Neural cell (in vitro differentiated cells): ENCODE results near the gene YBX2.

Experiments
- EP300 ChIP-seq: fragments of 450-650 bp; conservative IDR thresholded peaks from 2 replicates; pipeline ENCODE4 v1.6.1; 2014; ENCODE audit warnings: antibody characterized with exemption, mild to moderate bottlenecking, moderate library complexity; ENCODE audit not compliant: poor library complexity, severe bottlenecking
- EZH2 ChIP-seq: fragments of 200-600, 300-800 bp; shearing (Covaris generic), sonication (generic); IDR thresholded peaks from 2 replicates; pipeline ENCODE4 v1.6.1; 2014; ENCODE audit warnings: antibody characterized with exemption, low read length, borderline replicate concordance, mild to moderate bottlenecking; ENCODE audit not compliant: insufficient read depth, poor library complexity, severe bottlenecking
- POLR2AphosphoS5 ChIP-seq: IDR thresholded peaks from 2 replicates; pipeline ENCODE4 v1.6.1; 2012
- RAD21 ChIP-seq: fragments of 450-650 bp; conservative IDR thresholded peaks from 2 replicates; pipeline ENCODE4 v1.6.1; 2014; ENCODE audit warnings: antibody characterized with exemption, mild to moderate bottlenecking, moderate library complexity
- SMC3 ChIP-seq: fragments of 450-650 bp; conservative IDR thresholded peaks from 2 replicates; pipeline ENCODE4 v1.6.1; 2014; ENCODE audit warnings: antibody characterized with exemption, mild to moderate bottlenecking, moderate library complexity; ENCODE audit not compliant: poor library complexity
- TAF1 ChIP-seq: IDR thresholded peaks from 2 replicates; pipeline ENCODE4 v1.6.1; 2012; ENCODE audit warnings: low read depth
- TF ChIP-seq, protein P1 (sequence below): fragments of 450-650 bp; IDR thresholded peaks from 2 replicates; pipeline ENCODE4 v1.5.1; 2014; ENCODE audit warnings: antibody characterized with exemption, mild to moderate bottlenecking, moderate library complexity; ENCODE audit not compliant: poor library complexity, severe bottlenecking

DNA sequence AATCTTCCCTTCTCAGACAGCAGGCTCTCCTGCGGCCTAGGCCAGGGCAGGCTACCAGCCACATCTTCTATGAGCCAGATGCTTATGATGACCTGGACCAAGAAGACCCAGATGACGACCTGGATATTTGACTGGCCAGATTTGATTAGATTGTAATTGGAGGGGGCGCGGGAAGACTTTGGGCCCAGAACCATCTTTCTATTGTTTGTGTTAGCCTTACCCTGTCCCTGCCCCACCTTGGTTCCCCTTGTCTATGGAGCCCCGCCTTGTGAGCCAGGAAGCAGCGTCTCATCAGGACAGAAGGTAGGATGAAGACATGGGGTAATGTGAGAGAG, 34.9 kb downstream of the YBX2 start:
- TF ChIP-seq EP300 (no peak), POLR2AphosphoS5 (no peak), TAF1 (no peak), RAD21 (no peak), SMC3 (no peak), EZH2 (no peak)
- TF ChIP-seq, protein P1, sequence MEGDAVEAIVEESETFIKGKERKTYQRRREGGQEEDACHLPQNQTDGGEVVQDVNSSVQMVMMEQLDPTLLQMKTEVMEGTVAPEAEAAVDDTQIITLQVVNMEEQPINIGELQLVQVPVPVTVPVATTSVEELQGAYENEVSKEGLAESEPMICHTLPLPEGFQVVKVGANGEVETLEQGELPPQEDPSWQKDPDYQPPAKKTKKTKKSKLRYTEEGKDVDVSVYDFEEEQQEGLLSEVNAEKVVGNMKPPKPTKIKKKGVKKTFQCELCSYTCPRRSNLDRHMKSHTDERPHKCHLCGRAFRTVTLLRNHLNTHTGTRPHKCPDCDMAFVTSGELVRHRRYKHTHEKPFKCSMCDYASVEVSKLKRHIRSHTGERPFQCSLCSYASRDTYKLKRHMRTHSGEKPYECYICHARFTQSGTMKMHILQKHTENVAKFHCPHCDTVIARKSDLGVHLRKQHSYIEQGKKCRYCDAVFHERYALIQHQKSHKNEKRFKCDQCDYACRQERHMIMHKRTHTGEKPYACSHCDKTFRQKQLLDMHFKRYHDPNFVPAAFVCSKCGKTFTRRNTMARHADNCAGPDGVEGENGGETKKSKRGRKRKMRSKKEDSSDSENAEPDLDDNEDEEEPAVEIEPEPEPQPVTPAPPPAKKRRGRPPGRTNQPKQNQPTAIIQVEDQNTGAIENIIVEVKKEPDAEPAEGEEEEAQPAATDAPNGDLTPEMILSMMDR: no peak
